ENCODE results near the gene SINHCAF.

SINHCAF gene

DNA sequence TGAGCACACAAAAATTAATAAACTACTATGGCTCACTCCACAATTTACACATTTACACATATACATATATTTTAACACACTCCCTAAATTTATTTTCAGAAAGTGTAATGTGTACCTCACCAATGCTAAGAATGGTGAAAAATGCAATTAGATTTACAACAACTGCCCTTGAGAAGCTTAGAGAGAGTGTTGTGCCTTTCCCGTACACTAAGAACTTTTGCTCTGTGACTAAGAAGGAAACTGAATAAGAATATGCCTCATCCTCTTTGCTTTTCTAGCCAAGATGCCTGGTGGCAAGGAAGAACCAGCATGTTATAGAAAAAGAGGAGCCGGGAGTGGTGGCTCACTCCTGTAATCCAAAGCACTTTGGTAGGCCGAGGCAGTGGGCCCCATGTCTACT, 62.3 kb downstream of the SINHCAF start:
- Histone ChIP-seq H2AFZ (ENCODE audit: low read depth, low read length) (no peak overlapping the region), H3K9me3 (ENCODE audit: control insufficient read depth, low read length) (no peaks in the 10 kb centered on the region), H3K4ac (ENCODE audit: low read depth in 1 of 2, low read length in 2 of 2) (no peak overlapping the region), H3K4me3 (ENCODE audit: insufficient read depth in 1 of 2, low read depth in 1 of 2, low read length in 2 of 2) (no peak overlapping the region), H3K23ac (ENCODE audit: low read length in 2 of 2) (no peak overlapping the region), H2BK5ac (ENCODE audit: low read depth, low read length, poor library complexity, severe bottlenecking) (no peak overlapping the region), H2AK5ac (ENCODE audit: low read length, severe bottlenecking) (no peak overlapping the region), H3K4me1 (ENCODE audit: control insufficient read depth, insufficient read depth, low read depth, low read length) (no peaks in the 10 kb centered on the region), H3K9ac (ENCODE audit: low read length) (no peak overlapping the region), H4K8ac (ENCODE audit: low read length) (no peak overlapping the region), H3K79me1 (replicated peaks; ENCODE audit: low read length, poor library complexity, severe bottlenecking) (no peaks in the 10 kb centered on the region), H2BK15ac (ENCODE audit: low read depth, poor library complexity, severe bottlenecking) (no peak overlapping the region), H4K91ac (ENCODE audit: low read length) (no peak overlapping the region), H3K4me2 (ENCODE audit: low read length, poor library complexity, severe bottlenecking) (no peak overlapping the region), H3K27ac (ENCODE audit: low read length, poor library complexity, severe bottlenecking) (no peak overlapping the region), H3K36me3 (ENCODE audit: control insufficient read depth in 1 of 2, insufficient read depth in 2 of 2, low read depth in 1 of 2, low read length in 2 of 2) (no peaks in the 10 kb centered on the region), H3K18ac (ENCODE audit: low read depth in 1 of 2, low read length in 2 of 2) (no peak overlapping the region), H3K14ac (ENCODE audit: low read length in 2 of 2) (no peak overlapping the region), H3K27me3 (ENCODE audit: control insufficient read depth in 1 of 2, insufficient read depth in 1 of 2, low read length in 2 of 2) (no peaks in the 10 kb centered on the region), H2BK120ac (ENCODE audit: low read depth, low read length) (no peak overlapping the region), H2BK12ac (ENCODE audit: low read length in 2 of 2) (no peak overlapping the region)
- no peak for DNase-seq
- 97% methylated on average over 3 of the region's 3 CpGs for WGBS

DNA sequence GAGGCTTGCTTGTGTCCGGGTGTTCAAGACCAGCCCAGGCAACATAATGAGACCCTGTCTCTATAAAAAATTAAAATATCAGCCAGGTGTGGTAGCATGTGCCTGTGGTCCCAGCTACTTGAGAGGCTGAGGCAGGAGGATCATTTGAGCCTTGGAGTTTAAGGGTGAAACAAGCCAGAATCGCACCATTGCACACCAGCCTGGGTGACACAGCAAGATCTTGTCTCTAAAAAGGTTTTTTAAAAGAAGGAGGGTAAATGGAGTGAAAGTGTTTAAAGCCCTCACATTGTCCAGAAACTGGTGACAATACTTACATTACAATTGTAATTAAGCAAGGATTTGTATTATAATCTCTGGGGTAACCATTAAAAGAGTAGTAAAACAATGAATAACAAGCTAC, 64.2 kb downstream of the SINHCAF start:
- Histone ChIP-seq H3K9ac (ENCODE audit: low read length) (no peak overlapping the region), H3K14ac (ENCODE audit: low read length in 2 of 2) (no peak overlapping the region), H4K8ac (ENCODE audit: low read length) (no peak overlapping the region), H2BK12ac (ENCODE audit: low read length in 2 of 2) (no peak overlapping the region), H3K23ac (ENCODE audit: low read length in 2 of 2) (no peak overlapping the region), H2AK5ac (ENCODE audit: low read length, severe bottlenecking) (no peak overlapping the region), H3K4me1 (ENCODE audit: control insufficient read depth, insufficient read depth, low read depth, low read length) (no peaks in the 10 kb centered on the region), H3K27me3 (ENCODE audit: control insufficient read depth in 1 of 2, insufficient read depth in 1 of 2, low read length in 2 of 2) (no peaks in the 10 kb centered on the region), H3K4ac (ENCODE audit: low read depth in 1 of 2, low read length in 2 of 2) (no peak overlapping the region), H3K79me1 (replicated peaks; ENCODE audit: low read length, poor library complexity, severe bottlenecking) (no peaks in the 10 kb centered on the region), H2BK120ac (ENCODE audit: low read depth, low read length) (no peak overlapping the region), H2BK5ac (ENCODE audit: low read depth, low read length, poor library complexity, severe bottlenecking) (no peak overlapping the region), H2BK15ac (ENCODE audit: low read depth, poor library complexity, severe bottlenecking) (no peak overlapping the region), H3K9me3 (ENCODE audit: control insufficient read depth, low read length) (no peaks in the 10 kb centered on the region), H3K36me3 (ENCODE audit: control insufficient read depth in 1 of 2, insufficient read depth in 2 of 2, low read depth in 1 of 2, low read length in 2 of 2) (no peaks in the 10 kb centered on the region), H3K4me2 (ENCODE audit: low read length, poor library complexity, severe bottlenecking) (no peak overlapping the region), H4K91ac (ENCODE audit: low read length) (no peak overlapping the region), H3K27ac (ENCODE audit: low read length, poor library complexity, severe bottlenecking) (no peak overlapping the region), H3K4me3 (ENCODE audit: insufficient read depth in 1 of 2, low read depth in 1 of 2, low read length in 2 of 2) (no peak overlapping the region), H2AFZ (ENCODE audit: low read depth, low read length) (no peak overlapping the region), H3K18ac (ENCODE audit: low read depth in 1 of 2, low read length in 2 of 2) (no peak overlapping the region)
- no peak for DNase-seq
- WGBS, result 93% methylated on average over 2 of the region's 2 CpGs

DNA sequence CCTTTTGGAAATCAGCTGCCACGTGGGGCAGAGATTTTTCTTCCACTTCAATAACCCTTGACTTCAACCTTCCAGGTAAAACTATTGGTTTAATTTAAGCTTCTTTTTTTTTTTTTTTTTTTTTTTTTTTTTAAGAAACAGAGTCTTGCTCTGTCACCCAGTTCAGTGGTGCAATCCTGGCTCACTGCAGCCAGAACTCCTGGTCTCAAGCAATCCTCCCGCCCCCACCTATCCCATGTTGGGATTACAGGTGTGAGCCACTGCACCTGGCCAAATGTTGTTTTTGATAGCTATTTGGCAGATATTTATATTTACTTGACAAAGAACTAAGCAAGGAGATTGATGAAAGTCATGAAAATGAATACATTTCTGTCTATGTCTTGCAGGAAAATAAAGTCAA, 65.1 kb downstream of the SINHCAF start:
- Histone ChIP-seq H2BK5ac (ENCODE audit: low read depth, low read length, poor library complexity, severe bottlenecking) (no peak overlapping the region), H3K9ac (ENCODE audit: low read length) (no peak overlapping the region), H3K23ac (ENCODE audit: low read length in 2 of 2) (no peak overlapping the region), H2BK15ac (ENCODE audit: low read depth, poor library complexity, severe bottlenecking) (no peak overlapping the region), H3K4me1 (ENCODE audit: control insufficient read depth, insufficient read depth, low read depth, low read length) (no peaks in the 10 kb centered on the region), H3K27ac (ENCODE audit: low read length, poor library complexity, severe bottlenecking) (no peak overlapping the region), H3K4ac (ENCODE audit: low read depth in 1 of 2, low read length in 2 of 2) (no peak overlapping the region), H3K79me1 (replicated peaks; ENCODE audit: low read length, poor library complexity, severe bottlenecking) (no peaks in the 10 kb centered on the region), H3K18ac (ENCODE audit: low read depth in 1 of 2, low read length in 2 of 2) (no peak overlapping the region), H3K14ac (ENCODE audit: low read length in 2 of 2) (no peak overlapping the region), H3K4me2 (ENCODE audit: low read length, poor library complexity, severe bottlenecking) (no peak overlapping the region), H2BK12ac (ENCODE audit: low read length in 2 of 2) (no peak overlapping the region), H3K27me3 (ENCODE audit: control insufficient read depth in 1 of 2, insufficient read depth in 1 of 2, low read length in 2 of 2) (no peaks in the 10 kb centered on the region), H4K91ac (ENCODE audit: low read length) (no peak overlapping the region), H2AK5ac (ENCODE audit: low read length, severe bottlenecking) (no peak overlapping the region), H3K36me3 (ENCODE audit: control insufficient read depth in 1 of 2, insufficient read depth in 2 of 2, low read depth in 1 of 2, low read length in 2 of 2) (no peaks in the 10 kb centered on the region), H2AFZ (ENCODE audit: low read depth, low read length) (no peak overlapping the region), H3K4me3 (ENCODE audit: insufficient read depth in 1 of 2, low read depth in 1 of 2, low read length in 2 of 2) (no peak overlapping the region), H4K8ac (ENCODE audit: low read length) (no peak overlapping the region), H3K9me3 (ENCODE audit: control insufficient read depth, low read length) (no peaks in the 10 kb centered on the region), H2BK120ac (ENCODE audit: low read depth, low read length) (no peak overlapping the region)
- DNase-seq, result no peak
- WGBS, result 91% methylated on average over 1 of the region's 2 CpGs

DNA sequence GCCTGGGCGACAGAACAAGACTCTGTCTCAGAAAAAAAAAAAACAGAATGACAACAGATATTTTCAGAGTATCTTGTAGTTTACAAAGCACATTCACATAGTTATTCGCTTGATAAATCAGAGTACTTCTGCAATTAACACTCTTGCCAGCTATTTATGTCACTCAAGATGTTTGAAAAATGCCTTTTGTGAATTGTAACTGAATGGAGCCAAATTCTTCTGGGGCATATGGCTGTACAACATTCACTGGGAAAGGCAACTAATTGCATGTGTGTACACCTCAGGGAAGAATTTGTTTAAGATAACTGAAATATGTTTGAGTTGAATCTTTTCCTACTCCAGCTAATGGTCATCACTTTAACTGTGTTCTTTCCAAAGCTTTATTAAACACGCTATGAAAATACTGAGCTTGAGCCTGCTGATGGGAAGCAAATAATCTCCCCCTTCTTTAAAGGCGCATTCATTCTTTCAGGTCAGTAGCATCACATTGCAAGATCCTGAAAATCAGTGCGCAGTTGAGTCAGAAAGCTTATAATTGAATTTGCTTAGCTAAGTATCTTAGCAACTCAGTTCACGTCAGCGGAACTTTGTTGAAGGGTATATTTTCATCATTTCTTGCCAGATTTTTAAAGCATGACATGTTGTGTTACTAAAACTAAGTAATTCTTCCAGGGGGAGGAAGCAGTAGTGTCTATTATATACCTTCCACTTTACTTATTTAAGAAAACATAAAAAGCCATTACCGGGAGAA, 66.6 kb downstream of the SINHCAF start:
- H3K79me1 ChIP-seq (replicated peaks; ENCODE audit: low read length, poor library complexity, severe bottlenecking), result no peaks in the 10 kb centered on the region
- no peaks in the 10 kb centered on the region for H3K4me1 ChIP-seq (ENCODE audit: control insufficient read depth, insufficient read depth, low read depth, low read length)
- no peak overlapping the region for H2AFZ ChIP-seq (ENCODE audit: low read depth, low read length)
- H3K4me3 ChIP-seq (ENCODE audit: insufficient read depth in 1 of 2, low read depth in 1 of 2, low read length in 2 of 2), result no peak overlapping the region
- H3K14ac ChIP-seq (ENCODE audit: low read length in 2 of 2), result no peak overlapping the region
- H2BK5ac ChIP-seq (ENCODE audit: low read depth, low read length, poor library complexity, severe bottlenecking), result no peak overlapping the region
- no peak overlapping the region for H2BK120ac ChIP-seq (ENCODE audit: low read depth, low read length)
- no peak overlapping the region for H4K8ac ChIP-seq (ENCODE audit: low read length)
- WGBS, result 97% methylated on average over 6 of the region's 8 CpGs
- H3K4me2 ChIP-seq (ENCODE audit: low read length, poor library complexity, severe bottlenecking), result no peak overlapping the region
- no peak overlapping the region for H3K4ac ChIP-seq (ENCODE audit: low read depth in 1 of 2, low read length in 2 of 2)
- H3K9me3 ChIP-seq (ENCODE audit: control insufficient read depth, low read length), result no peaks in the 10 kb centered on the region
- no peak overlapping the region for H3K23ac ChIP-seq (ENCODE audit: low read length in 2 of 2)
- no peak for DNase-seq
- no peak overlapping the region for H2BK15ac ChIP-seq (ENCODE audit: low read depth, poor library complexity, severe bottlenecking)
- H2BK12ac ChIP-seq (ENCODE audit: low read length in 2 of 2), result no peak overlapping the region
- H2AK5ac ChIP-seq (ENCODE audit: low read length, severe bottlenecking), result no peak overlapping the region
- no peak overlapping the region for H3K18ac ChIP-seq (ENCODE audit: low read depth in 1 of 2, low read length in 2 of 2)
- H3K36me3 ChIP-seq (ENCODE audit: control insufficient read depth in 1 of 2, insufficient read depth in 2 of 2, low read depth in 1 of 2, low read length in 2 of 2), result no peaks in the 10 kb centered on the region
- H3K27me3 ChIP-seq (ENCODE audit: control insufficient read depth in 1 of 2, insufficient read depth in 1 of 2, low read length in 2 of 2), result no peaks in the 10 kb centered on the region
- no peak overlapping the region for H3K27ac ChIP-seq (ENCODE audit: low read length, poor library complexity, severe bottlenecking)
- H4K91ac ChIP-seq (ENCODE audit: low read length), result no peak overlapping the region
- H3K9ac ChIP-seq (ENCODE audit: low read length), result no peak overlapping the region
